SK-N-SH (cell line): ENCODE data around the gene NDC80. TPM values are rescaled to one million over a fixed set of nuclear protein-coding genes. Genes with fewer than 3 reads are reported as not detected.
A peak's percentile ranks its signal among the peaks of the same experiment; 100 is the strongest.

Experiments used
- CTCF ChIA-PET: fragments of 300-600, 350-600 bp; formaldehyde crosslinking; extraction: SDS; loops from one replicate; lab custom pipeline; 2021; lab: Yijun Ruan, JAX
- POLR2A ChIA-PET: fragments of 350-600 bp; sonication (Branson Sonifier 250); formaldehyde crosslinking; extraction: SDS; loops from one replicate; lab custom pipeline; 2020; ENCODE audit warnings: antibody characterized with exemption, inconsistent platforms; lab: Yijun Ruan, JAX
- DNase-seq: peaks from one replicate; pipeline ENCODE4 v3.0.0; 2012
- H2AFZ ChIP-seq: fragments of 200-600 bp; sonication (generic); 2 replicates; pipeline ENCODE4 v1.8.1; 2016; ENCODE audit warnings: antibody characterized with exemption, mild to moderate bottlenecking, low read depth
- H3F3A ChIP-seq: fragments of 200-600 bp; sonication (generic); replicated peaks from 2 replicates; pipeline ENCODE3; 2016; ENCODE audit warnings: antibody characterized with exemption, mild to moderate bottlenecking; ENCODE audit not compliant: insufficient read depth
- H3K27ac ChIP-seq, 2 experiments: fragments of 200-500 bp in 1 of 2; fragments of 200-600 bp in 1 of 2; sonication (Bioruptor generic) in 1 of 2; sonication (generic), shearing (Covaris generic) in 1 of 2; 2 replicates each; pipeline versions ENCODE4 v1.5.1 to v1.6.1; 2014 to 2016; ENCODE audit warnings: low read depth in 2 of 2, inconsistent platforms in 1 of 2, low read length in 1 of 2, mild to moderate bottlenecking in 1 of 2, mixed read lengths in 1 of 2
- H3K27me3 ChIP-seq: fragments of 200-600 bp; sonication (generic), shearing (Covaris generic); 2 replicates; pipeline ENCODE4 v1.6.1; 2016; ENCODE audit warnings: mixed run types; ENCODE audit not compliant: insufficient read depth
- H3K36me3 ChIP-seq, 2 experiments: fragments of 200-500 bp in 1 of 2; fragments of 200-600 bp in 1 of 2; sonication (Bioruptor generic) in 1 of 2; sonication (generic) in 1 of 2; replicated peaks in 1 of 2; 2 replicates each; pipeline versions ENCODE3 to v1.5.1; 2014 to 2016; ENCODE audit warnings: low read length in 1 of 2, mild to moderate bottlenecking in 1 of 2; ENCODE audit not compliant: insufficient read depth in 2 of 2, control insufficient read depth in 1 of 2
- H3K4me1 ChIP-seq, 2 experiments: fragments of 200-500 bp in 1 of 2; fragments of 200-600 bp in 1 of 2; sonication (Bioruptor generic) in 1 of 2; sonication (generic), shearing (Covaris generic) in 1 of 2; 2 replicates each; pipeline versions ENCODE4 v1.5.1 to v1.6.1; 2014 to 2016; ENCODE audit warnings: low read depth in 1 of 2, low read length in 1 of 2, mixed run types in 1 of 2; ENCODE audit not compliant: insufficient read depth in 2 of 2, control insufficient read depth in 1 of 2
- H3K4me2 ChIP-seq: fragments of 200-600 bp; sonication (generic), shearing (Covaris generic); 2 replicates; pipeline ENCODE4 v1.6.1; 2017; ENCODE audit warnings: mixed run types
- H3K4me3 ChIP-seq, 2 experiments: fragments of 200-500 bp in 1 of 2; fragments of 200-600 bp in 1 of 2; sonication (Bioruptor generic) in 1 of 2; sonication (generic), shearing (Covaris generic) in 1 of 2; 2 replicates each; pipeline versions ENCODE4 v1.5.1 to v1.8.1; 2014 to 2016; ENCODE audit warnings: low read depth in 2 of 2, inconsistent platforms in 1 of 2, low read length in 1 of 2, mild to moderate bottlenecking in 1 of 2, mixed read lengths in 1 of 2, moderate library complexity in 1 of 2
- H3K79me2 ChIP-seq: fragments of 200-600 bp; sonication (generic); 2 replicates; pipeline ENCODE4 v1.8.1; 2017; ENCODE audit warnings: mild to moderate bottlenecking; ENCODE audit not compliant: insufficient read depth
- H3K9ac ChIP-seq: fragments of 200-600 bp; sonication (generic); 2 replicates; pipeline ENCODE4 v1.6.1; 2017; ENCODE audit warnings: mixed run types
- H3K9me2 ChIP-seq: fragments of 200-600 bp; sonication (generic); 2 replicates; pipeline ENCODE4 v1.6.1; 2017; ENCODE audit warnings: mixed run types
- H3K9me3 ChIP-seq: fragments of 200-600 bp; sonication (generic); 2 replicates; pipeline ENCODE4 v1.6.1; 2017; ENCODE audit warnings: mixed run types, mild to moderate bottlenecking, moderate library complexity
- H4K20me1 ChIP-seq: fragments of 200-600 bp; sonication (generic); 2 replicates; pipeline ENCODE4 v1.6.1; 2017; ENCODE audit warnings: mild to moderate bottlenecking, mixed run types; ENCODE audit not compliant: insufficient read depth
- CHD2 ChIP-seq: fragments of 150-350 bp; IDR thresholded peaks from 2 replicates; pipeline ENCODE4 v1.6.1; 2018; ENCODE audit warnings: low read length; ENCODE audit not compliant: partially characterized antibody
- CTCF ChIP-seq: fragments of 200-600 bp; sonication (generic); IDR thresholded peaks from 2 replicates; pipeline ENCODE4 v1.6.1; 2017; ENCODE audit warnings: antibody characterized with exemption, mild to moderate bottlenecking, moderate library complexity
- EP300 ChIP-seq, 2 experiments: IDR thresholded peaks; 2 replicates each; pipeline versions ENCODE4 v1.4.0 to v1.6.1; 2012; ENCODE audit warnings: borderline replicate concordance in 1 of 2, low read depth in 1 of 2, low read length in 1 of 2
- FOXJ3 ChIP-seq: sonication (generic); formaldehyde crosslinking; IDR thresholded peaks from 2 replicates; pipeline ENCODE4 v1.5.1; 2020; ENCODE audit warnings: mild to moderate bottlenecking, missing genetic modification reagents
- FOXM1 ChIP-seq: IDR thresholded peaks from 2 replicates; pipeline ENCODE4 v1.4.0; 2012; ENCODE audit warnings: low read depth, mild to moderate bottlenecking
- GABPA ChIP-seq: IDR thresholded peaks from 2 replicates; pipeline ENCODE4 v1.4.0; 2012; ENCODE audit warnings: low read depth, mild to moderate bottlenecking
- GATA2 ChIP-seq: sonication (generic); formaldehyde crosslinking; IDR thresholded peaks from 2 replicates; pipeline ENCODE4 v1.5.0; 2020; ENCODE audit warnings: mild to moderate bottlenecking, missing genetic modification reagents
- JUND ChIP-seq: IDR thresholded peaks from 2 replicates; pipeline ENCODE4 v1.4.0; 2012
- MXI1 ChIP-seq: IDR thresholded peaks from 2 replicates; pipeline ENCODE4 v1.6.1; 2012; ENCODE audit warnings: mild to moderate bottlenecking, low read depth, low read length, improper control_type of control experiment
- NFIC ChIP-seq: IDR thresholded peaks from 2 replicates; pipeline ENCODE4 v1.4.0; 2012; ENCODE audit warnings: borderline replicate concordance
- POLR2AphosphoS5 ChIP-seq: IDR thresholded peaks from 2 replicates; pipeline ENCODE4 v1.6.1; 2012; ENCODE audit warnings: low read depth, low read length
- RFX5 ChIP-seq: IDR thresholded peaks from 2 replicates; pipeline ENCODE4 v1.6.1; 2012; ENCODE audit warnings: mild to moderate bottlenecking, improper control_type of control experiment, low read length
- SIN3A ChIP-seq: IDR thresholded peaks from 2 replicates; pipeline ENCODE4 v1.6.1; 2012; ENCODE audit warnings: low read depth, mild to moderate bottlenecking, low read length, moderate library complexity, borderline replicate concordance
- USF1 ChIP-seq: IDR thresholded peaks from 2 replicates; pipeline ENCODE4 v1.4.0; 2012; ENCODE audit warnings: low read depth, borderline replicate concordance
- YY1 ChIP-seq: IDR thresholded peaks from 2 replicates; pipeline ENCODE4 v1.4.0; 2012; ENCODE audit warnings: low read depth, mild to moderate bottlenecking
- WGBS: methylation state at CpG from one replicate; pipeline ENCODE4 v1.1.6; 2017; ENCODE audit warnings: low lambda C conversion rate; 5-methylcytosine and 5-hydroxymethylcytosine counted together
- polyA plus RNA-seq, 3 experiments: library from polyadenylated mRNA; depleted of rRNA; stranded (reverse); fragments of >200 nt; gene quantifications; 2 replicates each; pipeline ENCODE4 v1.2.3, GENCODE V29; 2012
- TF ChIP-seq, protein P1 (sequence below): IDR thresholded peaks from 2 replicates; pipeline ENCODE4 v1.4.0; 2012; ENCODE audit warnings: low read depth, borderline replicate concordance

Gene NDC80
- polyA plus RNA-seq, 1 of the 3 experiments (the other 2 are of a cell fraction), result 11.3 TPM

DNA sequence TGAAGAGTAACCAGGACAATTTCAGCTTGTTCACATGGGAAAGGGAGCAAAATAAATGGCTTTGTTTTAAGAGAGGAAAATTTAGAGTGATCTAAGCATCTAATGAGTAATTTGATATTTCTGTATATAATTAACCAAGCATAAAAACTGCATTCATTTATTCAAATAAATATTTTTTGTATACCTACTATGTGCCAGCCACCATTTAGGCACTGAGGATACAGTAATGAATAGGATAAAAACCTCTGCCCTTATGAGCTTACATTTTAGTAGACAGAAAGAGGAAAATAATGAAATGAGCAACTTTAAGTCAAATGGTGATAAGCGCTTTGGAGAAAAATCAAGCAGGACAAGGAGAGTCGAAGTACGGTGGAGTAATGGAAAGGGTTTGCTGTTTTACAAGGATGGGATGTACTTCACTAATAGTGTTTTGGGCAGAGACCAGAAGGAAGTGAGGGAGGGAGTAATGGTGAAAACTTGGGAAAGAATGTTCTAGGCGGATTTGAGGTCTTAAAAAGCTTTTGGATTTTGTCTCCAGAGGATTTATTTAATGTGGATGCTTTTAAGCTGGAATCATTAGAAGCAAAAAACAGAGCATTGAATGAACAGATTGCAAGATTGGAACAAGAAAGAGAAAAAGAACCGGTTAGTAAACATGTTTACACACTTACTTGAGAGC is 17.4 kb downstream of the NDC80 start:
- ChIA-PET CTCF (interaction anchor here (0.9 to 1.0 kb wide), 2 partner anchors 41 to 127 kb away, joined by 3 to 5 read pairs; no protein-coding TSS in a partner anchor), POLR2A (no interaction called here)
- Histone ChIP-seq H2AFZ (peak overlapping the region; percentile 29; the same call in 1 of the 2 replicates), H3K9me3 (no peaks in the 10 kb centered on the region), H3K9ac (no peak overlapping the region), H3K4me2 (no peak overlapping the region), H3K27ac (no peak overlapping the region), H4K20me1 (no peaks in the 10 kb centered on the region), H3K79me2 (no peaks in the 10 kb centered on the region), H3K4me3 (no peak overlapping the region), H3K4me1 (peaks cover 0 to 5% of the 10 kb centered on the region in 2 experiments; a peak in 1 of 4 replicates), H3K36me3 (peaks cover 33 to 52% of the 10 kb centered on the region in 2 experiments), H3K9me2 (no peaks in the 10 kb centered on the region), H3F3A (peaks cover 9% of the 10 kb centered on the region), H3K27me3 (no peaks in the 10 kb centered on the region)
- WGBS, result 95% methylated on average over 5 of the region's 5 CpGs
- TF ChIP-seq CTCF (no peak), YY1 (no peak), MXI1 (no peak), SIN3A (no peak), GABPA (no peak), FOXJ3 (CRISPR knock-in tag) (no peak), JUND (no peak), EP300 (IDR thresholded peaks at IDR 0.05; ENCODE audit: borderline replicate concordance in 1 of 2, low read depth in 1 of 2, low read length in 1 of 2) (no peak), GATA2 (CRISPR knock-in tag) (no peak), POLR2AphosphoS5 (no peak), CHD2 (no peak), USF1 (no peak), NFIC (no peak), RFX5 (no peak), FOXM1 (no peak)
- TF ChIP-seq, protein P1, sequence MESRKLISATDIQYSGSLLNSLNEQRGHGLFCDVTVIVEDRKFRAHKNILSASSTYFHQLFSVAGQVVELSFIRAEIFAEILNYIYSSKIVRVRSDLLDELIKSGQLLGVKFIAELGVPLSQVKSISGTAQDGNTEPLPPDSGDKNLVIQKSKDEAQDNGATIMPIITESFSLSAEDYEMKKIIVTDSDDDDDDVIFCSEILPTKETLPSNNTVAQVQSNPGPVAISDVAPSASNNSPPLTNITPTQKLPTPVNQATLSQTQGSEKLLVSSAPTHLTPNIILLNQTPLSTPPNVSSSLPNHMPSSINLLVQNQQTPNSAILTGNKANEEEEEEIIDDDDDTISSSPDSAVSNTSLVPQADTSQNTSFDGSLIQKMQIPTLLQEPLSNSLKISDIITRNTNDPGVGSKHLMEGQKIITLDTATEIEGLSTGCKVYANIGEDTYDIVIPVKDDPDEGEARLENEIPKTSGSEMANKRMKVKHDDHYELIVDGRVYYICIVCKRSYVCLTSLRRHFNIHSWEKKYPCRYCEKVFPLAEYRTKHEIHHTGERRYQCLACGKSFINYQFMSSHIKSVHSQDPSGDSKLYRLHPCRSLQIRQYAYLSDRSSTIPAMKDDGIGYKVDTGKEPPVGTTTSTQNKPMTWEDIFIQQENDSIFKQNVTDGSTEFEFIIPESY, result no peak
- DNase-seq, result no peak
